GM21515 (cell line): Measurements from ENCODE around the gene SLC38A10.

Experiments
- ATAC-seq: cut with Tn5 transposase; IDR thresholded peaks from one replicate; pipeline ENCODE4 v1.9.1; 2021; ENCODE audit not compliant: unreplicated experiment

The SLC38A10 gene

GRCh38 chr17:81210868-81211267, 84.2 kb downstream of the SLC38A10 start:
- no peak for ATAC-seq

- ATAC-seq = no peak
These were observed 84.6 kb downstream of the SLC38A10 start for GRCh38 chr17:81210466-81210865.

- no peak for ATAC-seq
These were observed 86.0 kb downstream of the SLC38A10 start for GRCh38 chr17:81209141-81209540.

- ATAC-seq = no peak
These were observed 86.5 kb downstream of the SLC38A10 start for GRCh38 chr17:81208651-81209050.

GRCh38 chr17:81207610-81208581, 87.2 kb downstream of the SLC38A10 start:
- ATAC-seq = no peak

GRCh38 chr17:81206657-81207056, 88.5 kb downstream of the SLC38A10 start:
- ATAC-seq = no peak

- no peak for ATAC-seq
These were observed 88.9 kb downstream of the SLC38A10 start for GRCh38 chr17:81206166-81206565.

GRCh38 chr17:81204578-81204977, 90.5 kb downstream of the SLC38A10 start:
- ATAC-seq = no peak

- no peak for ATAC-seq
These were observed 92.0 kb downstream of the SLC38A10 start for GRCh38 chr17:81203136-81203535.

- ATAC-seq = no peak
These were observed 92.8 kb downstream of the SLC38A10 start for GRCh38 chr17:81202318-81202717.

GRCh38 chr17:81200695-81201580, 94.2 kb downstream of the SLC38A10 start:
- ATAC-seq = no peak

- ATAC-seq = no peak
These were observed 94.9 kb downstream of the SLC38A10 start for GRCh38 chr17:81200201-81200600.

GRCh38 chr17:81199482-81199830, 95.7 kb downstream of the SLC38A10 start:
- ATAC-seq = no peak

- no peak for ATAC-seq
These were observed 96.2 kb downstream of the SLC38A10 start for GRCh38 chr17:81198826-81199481.

- no peak for ATAC-seq
These were observed 97.1 kb downstream of the SLC38A10 start for GRCh38 chr17:81197831-81198490.

- ATAC-seq = no peak
These were observed 97.7 kb downstream of the SLC38A10 start for GRCh38 chr17:81197409-81197795.

GRCh38 chr17:81196505-81197408, 98.3 kb downstream of the SLC38A10 start:
- ATAC-seq = no peak

- no peak for ATAC-seq
These were observed 99.1 kb downstream of the SLC38A10 start for GRCh38 chr17:81195941-81196495.
